Gastrocnemius medialis (tissue), 4 donors: ENCODE measurements around the gene MPP3. TPM values are rescaled to one million over a fixed set of nuclear protein-coding genes. Genes with fewer than 3 reads are reported as not detected.

Experiments
- ATAC-seq, 2 donors: fragments of 150-250 bp; one replicate each; pipeline ENCODE4 v1.9.1; 2016
- DNase-seq, 2 donors: peaks; one replicate each; pipeline ENCODE4 v3.0.0-alpha.2; 2019
- H3K27ac ChIP-seq, 4 donors: fragments of 200-600 bp; sonication (generic); 1 replicate in 1 of 4; 2 replicates in 3 of 4; pipeline ENCODE4 v1.5.1; 2016 to 2018; ENCODE audit warnings: mild to moderate bottlenecking in 2 of 4, moderate library complexity in 1 of 4
- H3K27me3 ChIP-seq, 3 donors: fragments of 200-600 bp; sonication (generic) in 2 of 3; 1 replicate in 1 of 3; 2 replicates in 2 of 3; pipeline versions ENCODE4 v1.5.1 to v1.6.0; 2016 to 2019; ENCODE audit warnings: mild to moderate bottlenecking in 1 of 3, moderate library complexity in 1 of 3
- H3K36me3 ChIP-seq, 2 donors: fragments of 200-600 bp; sonication (generic) in 1 of 2; one replicate each; pipeline ENCODE4 v1.5.1; 2017 to 2018
- H3K4me1 ChIP-seq, 2 donors: fragments of 200-600 bp; sonication (generic) in 1 of 2; one replicate each; pipeline ENCODE4 v1.5.1; 2016 to 2017; ENCODE audit warnings: mild to moderate bottlenecking in 2 of 2
- H3K4me3 ChIP-seq, 4 donors: fragments of 200-600 bp; sonication (generic) in 3 of 4; 1 replicate in 1 of 4; 2 replicates in 3 of 4; pipeline ENCODE4 v1.5.1; 2016 to 2019; ENCODE audit warnings: mild to moderate bottlenecking in 2 of 4
- H3K9me3 ChIP-seq, 3 donors: fragments of 200-600 bp; sonication (generic) in 2 of 3; 1 replicate in 1 of 3; 2 replicates in 2 of 3; pipeline ENCODE4 v1.5.1; 2016 to 2019
- CTCF ChIP-seq, 5 experiments: fragments of 450-650 bp in 3 of 5; fragments of 200-600 bp in 2 of 5; sonication (generic) in 2 of 5; IDR thresholded peaks in 4 of 5; conservative IDR thresholded peaks in 1 of 5; 1 replicate in 4 of 5; 2 replicates in 1 of 5; pipeline ENCODE4 v1.5.1; 2016 to 2019; ENCODE audit warnings: antibody characterized with exemption in 5 of 5, mild to moderate bottlenecking in 3 of 5, moderate library complexity in 3 of 5
- POLR2A ChIP-seq, 2 donors: fragments of 450-650 bp; IDR thresholded peaks; one replicate each; pipeline ENCODE4 v1.6.1; 2017; ENCODE audit warnings: antibody characterized with exemption in 2 of 2, mild to moderate bottlenecking in 2 of 2, moderate library complexity in 2 of 2
- in situ Hi-C, 4 donors: fragments of 200-750 bp; cut with MboI; loops; one replicate each; pipeline versions ENCODE4 v1.15.0 to v1.8.0; 2017; ENCODE audit warnings: low sequenced_read_pairs in 4 of 4
- intact Hi-C: fragments of 100-400 bp; cut with DNase I; formaldehyde crosslinking; loops from one replicate; pipeline ENCODE4 v1.15.1; 2023; ENCODE audit warnings: low total_unique reads
- total RNA-seq, 4 donors: library from RNA; depleted of rRNA; stranded (reverse); fragments of >200 nt; gene quantifications; one replicate each; pipeline versions ENCODE4 v1.1.0 to v1.2.3, GENCODE V29; 2016

The MPP3 gene
- total RNA-seq, 4 donors from 2014 or later, result 0.12 to 2.4 (median 1.1) TPM

DNA sequence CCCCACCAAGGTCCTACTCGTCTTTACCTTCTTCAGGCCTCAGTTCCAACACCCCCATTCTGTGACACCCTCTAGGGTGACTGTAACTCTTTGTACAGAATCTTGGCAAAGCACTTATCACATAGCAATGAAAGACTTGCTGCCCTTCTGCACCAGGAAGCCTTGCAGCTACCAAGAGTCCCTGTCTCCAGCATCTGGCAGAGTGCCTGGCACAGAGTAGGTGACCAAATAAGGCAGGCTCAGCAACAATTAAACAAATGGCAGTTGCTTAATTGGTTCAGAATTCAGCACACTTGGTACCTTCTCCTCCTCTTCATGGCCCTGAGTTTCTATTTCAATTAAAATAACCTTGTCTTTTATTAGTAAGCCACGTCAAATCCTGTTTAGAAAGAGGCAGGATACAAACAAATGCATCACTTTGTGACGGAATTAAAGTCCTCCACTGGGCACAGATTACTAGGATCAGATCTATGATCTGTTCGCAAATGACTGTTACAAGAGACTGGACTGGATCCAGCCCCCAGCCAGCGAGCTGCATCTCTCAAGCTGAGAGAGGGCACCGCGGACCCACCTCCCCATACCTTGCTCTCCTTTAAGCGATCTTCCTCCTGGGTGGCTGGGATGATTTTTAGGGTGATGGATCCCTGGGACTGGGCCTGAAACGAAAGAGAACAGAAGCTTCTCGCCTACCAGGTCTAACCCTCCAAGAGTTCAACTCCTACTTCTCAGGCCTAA is 9.4 kb downstream of the MPP3 start:
- H3K9me3 ChIP-seq, result no peaks in the 10 kb centered on the region
- DNase-seq (no peak), ATAC-seq (peak in 1 of 2 donors; percentile 39)
- TF ChIP-seq POLR2A (IDR thresholded peaks at IDR 0.05), result no peak
- TF ChIP-seq CTCF (IDR thresholded peaks at IDR 0.05 in 4 of 5, conservative IDR thresholded peaks at IDR 0.05 in 1 of 5), result no peak
- no peak overlapping the region for H3K4me3 ChIP-seq
- H3K36me3 ChIP-seq, result no peaks in the 10 kb centered on the region
- intact Hi-C loops (no loop called here), in situ Hi-C loops (no loop called here)
- no peak overlapping the region for H3K27ac ChIP-seq
- no peaks in the 10 kb centered on the region for H3K4me1 ChIP-seq
- H3K27me3 ChIP-seq, result no peaks in the 10 kb centered on the region

- no peak for DNase-seq
- no peaks in the 10 kb centered on the region for H3K27me3 ChIP-seq
- intact Hi-C loops (no loop called here), in situ Hi-C loops (no loop called here)
- no peak overlapping the region for H3K27ac ChIP-seq
- no peaks in the 10 kb centered on the region for H3K9me3 ChIP-seq
- no peaks in the 10 kb centered on the region for H3K4me1 ChIP-seq
- TF ChIP-seq POLR2A (IDR thresholded peaks at IDR 0.05) (no peak), CTCF (IDR thresholded peaks at IDR 0.05 in 4 of 5, conservative IDR thresholded peaks at IDR 0.05 in 1 of 5) (no peak)
- no peak overlapping the region for H3K4me3 ChIP-seq
- ATAC-seq, result no peak
- no peaks in the 10 kb centered on the region for H3K36me3 ChIP-seq
Observed at GRCh38 chr17:43822570-43823190, 10.3 kb downstream of the MPP3 start.

DNA sequence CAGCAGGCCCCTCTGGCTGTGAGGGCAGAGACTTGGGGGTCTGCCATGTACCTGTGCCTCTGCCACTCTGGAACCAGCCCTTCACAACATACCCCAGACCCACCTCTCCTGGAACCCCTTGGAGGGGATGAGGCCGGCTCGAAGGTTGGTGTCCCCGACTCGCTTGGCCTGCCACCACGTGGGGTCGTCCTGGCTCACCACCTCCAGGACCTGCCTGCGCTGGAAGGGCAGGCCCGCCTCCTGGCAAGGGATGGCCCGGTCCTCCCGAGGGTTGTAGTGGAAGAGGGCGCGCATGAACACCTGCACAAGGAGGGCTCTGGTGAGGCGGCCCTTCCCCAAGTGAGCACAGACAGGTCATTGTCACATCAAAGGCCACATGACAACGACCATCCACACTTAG is 12.2 kb downstream of the MPP3 start:
- Histone ChIP-seq H3K4me3 (no peak overlapping the region), H3K9me3 (no peaks in the 10 kb centered on the region), H3K4me1 (no peaks in the 10 kb centered on the region), H3K27me3 (no peaks in the 10 kb centered on the region), H3K36me3 (no peaks in the 10 kb centered on the region), H3K27ac (no peak overlapping the region)
- in situ Hi-C loops, result no loop called here
- TF ChIP-seq CTCF (IDR thresholded peaks at IDR 0.05 in 4 of 5, conservative IDR thresholded peaks at IDR 0.05 in 1 of 5) (no peak), POLR2A (IDR thresholded peaks at IDR 0.05) (no peak)
- ATAC-seq, result no peak
- DNase-seq, result no peak
- intact Hi-C loops, result no loop called here

DNA sequence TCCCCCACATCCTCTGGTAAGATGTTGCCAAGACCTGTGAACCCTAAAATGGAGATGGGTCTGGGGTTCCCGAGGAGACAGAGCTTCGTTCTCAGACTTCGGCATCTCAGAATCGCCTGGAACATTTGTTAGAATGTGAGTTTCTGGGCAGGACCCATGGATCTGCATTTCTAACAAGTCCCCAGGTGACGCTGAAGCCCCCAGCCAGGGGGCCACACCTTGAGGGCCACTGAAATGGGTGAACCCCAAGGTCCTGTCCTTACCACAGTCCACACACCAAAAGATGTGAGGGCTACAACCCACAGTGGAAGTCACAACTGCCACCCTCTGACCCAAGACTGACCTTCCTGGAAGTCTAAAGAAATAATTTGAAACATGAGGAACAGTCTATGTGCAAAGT is 14.0 kb downstream of the MPP3 start:
- no peaks in the 10 kb centered on the region for H3K27me3 ChIP-seq
- no peaks in the 10 kb centered on the region for H3K4me1 ChIP-seq
- in situ Hi-C loops (no loop called here), intact Hi-C loops (no loop called here)
- no peaks in the 10 kb centered on the region for H3K36me3 ChIP-seq
- no peak overlapping the region for H3K27ac ChIP-seq
- H3K4me3 ChIP-seq, result no peak overlapping the region
- TF ChIP-seq POLR2A (IDR thresholded peaks at IDR 0.05), result no peak
- no peak for TF ChIP-seq CTCF (IDR thresholded peaks at IDR 0.05 in 4 of 5, conservative IDR thresholded peaks at IDR 0.05 in 1 of 5)
- DNase-seq (no peak), ATAC-seq (no peak)
- no peaks in the 10 kb centered on the region for H3K9me3 ChIP-seq
